DND-41 (cell line): ENCODE measurements around the gene NHEJ1.

Experiments used
- EZH2 ChIP-seq: IDR thresholded peaks from 3 replicates; pipeline ENCODE4 v1.6.1; 2012; ENCODE audit warnings: borderline replicate concordance, low read depth, mild to moderate bottlenecking, moderate library complexity, low read length, inconsistent platforms; ENCODE audit not compliant: severe bottlenecking
- TF ChIP-seq, protein P1 (sequence below): IDR thresholded peaks from 2 replicates; pipeline ENCODE4 v1.5.1; 2012; ENCODE audit warnings: borderline replicate concordance, low read length, moderate library complexity, mild to moderate bottlenecking; ENCODE audit not compliant: poor library complexity, severe bottlenecking; ENCODE audit errors: extremely low read depth

DNA sequence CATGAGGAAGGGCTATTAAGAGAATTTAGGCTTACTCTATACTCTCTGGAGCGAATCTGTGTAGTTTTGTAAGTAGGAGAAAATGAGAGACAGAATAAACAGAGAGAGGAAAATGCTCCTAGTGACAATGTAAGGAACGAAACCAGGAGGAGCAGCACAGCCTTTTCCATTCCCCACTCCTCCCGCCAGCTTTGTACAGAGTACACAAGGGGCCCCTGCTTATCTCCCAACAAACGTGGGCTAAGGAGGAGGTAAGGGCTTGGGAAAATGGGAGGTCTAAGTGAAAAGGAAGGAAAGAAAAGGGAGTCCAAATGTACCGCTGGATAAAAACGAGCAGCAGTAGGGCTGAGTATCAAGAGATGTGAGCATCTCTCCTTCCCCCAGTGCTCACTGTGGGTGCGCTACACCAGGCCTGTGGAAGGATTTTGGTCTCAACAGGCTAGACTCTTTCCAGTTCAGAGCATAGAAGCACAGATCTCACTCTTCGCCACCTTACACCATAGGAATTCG is 87.8 kb downstream of the NHEJ1 start:
- TF ChIP-seq, protein P1, sequence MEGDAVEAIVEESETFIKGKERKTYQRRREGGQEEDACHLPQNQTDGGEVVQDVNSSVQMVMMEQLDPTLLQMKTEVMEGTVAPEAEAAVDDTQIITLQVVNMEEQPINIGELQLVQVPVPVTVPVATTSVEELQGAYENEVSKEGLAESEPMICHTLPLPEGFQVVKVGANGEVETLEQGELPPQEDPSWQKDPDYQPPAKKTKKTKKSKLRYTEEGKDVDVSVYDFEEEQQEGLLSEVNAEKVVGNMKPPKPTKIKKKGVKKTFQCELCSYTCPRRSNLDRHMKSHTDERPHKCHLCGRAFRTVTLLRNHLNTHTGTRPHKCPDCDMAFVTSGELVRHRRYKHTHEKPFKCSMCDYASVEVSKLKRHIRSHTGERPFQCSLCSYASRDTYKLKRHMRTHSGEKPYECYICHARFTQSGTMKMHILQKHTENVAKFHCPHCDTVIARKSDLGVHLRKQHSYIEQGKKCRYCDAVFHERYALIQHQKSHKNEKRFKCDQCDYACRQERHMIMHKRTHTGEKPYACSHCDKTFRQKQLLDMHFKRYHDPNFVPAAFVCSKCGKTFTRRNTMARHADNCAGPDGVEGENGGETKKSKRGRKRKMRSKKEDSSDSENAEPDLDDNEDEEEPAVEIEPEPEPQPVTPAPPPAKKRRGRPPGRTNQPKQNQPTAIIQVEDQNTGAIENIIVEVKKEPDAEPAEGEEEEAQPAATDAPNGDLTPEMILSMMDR: no peak
- no peak for TF ChIP-seq EZH2
